ENCODE results near the gene NEK9.

Gene NEK9

DNA sequence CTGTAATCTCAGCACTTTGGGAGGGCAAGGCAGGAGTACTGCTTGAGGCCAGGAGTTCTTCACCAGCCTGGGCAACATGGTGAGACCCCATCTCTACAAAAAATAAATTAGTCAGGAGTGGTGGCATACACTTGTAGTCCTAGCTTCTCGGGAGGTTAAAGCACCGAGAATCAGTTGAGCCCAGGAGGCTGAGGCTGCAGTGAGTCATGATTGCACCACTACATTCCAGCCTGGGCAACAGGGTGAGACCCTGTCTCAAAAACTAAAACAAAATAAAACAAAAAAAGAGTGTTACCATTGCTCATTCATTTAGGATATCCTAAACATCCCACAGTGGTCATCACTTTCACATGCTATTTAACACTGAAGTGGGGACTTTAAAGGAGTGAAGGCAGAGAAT is 7.8 kb downstream of the NEK9 start:
- FAIRE-seq (no peak), DNase-seq (ENCODE audit: insufficient read length, low spot score) (no peak)

DNA sequence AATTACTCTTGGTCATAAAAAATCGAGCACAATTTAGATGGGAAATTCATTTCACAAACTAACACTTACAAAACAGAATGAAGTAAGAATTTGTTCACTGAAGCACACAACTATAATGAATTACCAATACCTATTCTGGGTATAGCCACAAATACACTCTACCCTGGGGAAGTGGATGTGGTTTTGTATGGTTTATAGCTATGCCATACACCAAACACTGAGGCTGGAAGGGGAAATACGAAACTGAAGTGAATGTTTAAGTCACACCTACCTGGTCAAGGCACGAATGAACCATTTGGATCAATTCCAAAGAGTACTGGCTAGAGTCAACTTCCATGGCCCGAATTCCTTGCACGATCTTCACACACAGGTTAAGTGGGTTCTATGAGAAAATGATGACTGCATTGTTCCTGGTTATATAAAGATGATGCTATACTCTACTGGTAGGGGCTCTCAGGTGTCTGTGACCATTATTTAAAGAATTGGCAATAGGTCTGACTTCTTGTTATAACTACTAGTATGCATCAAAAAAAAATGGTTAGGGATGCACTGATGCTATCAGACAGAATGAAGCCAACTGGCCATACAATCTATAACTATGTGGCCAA is 12.8 kb downstream of the NEK9 start:
- FAIRE-seq (peak; percentile 18), DNase-seq (ENCODE audit: insufficient read length, low spot score) (no peak)

DNA sequence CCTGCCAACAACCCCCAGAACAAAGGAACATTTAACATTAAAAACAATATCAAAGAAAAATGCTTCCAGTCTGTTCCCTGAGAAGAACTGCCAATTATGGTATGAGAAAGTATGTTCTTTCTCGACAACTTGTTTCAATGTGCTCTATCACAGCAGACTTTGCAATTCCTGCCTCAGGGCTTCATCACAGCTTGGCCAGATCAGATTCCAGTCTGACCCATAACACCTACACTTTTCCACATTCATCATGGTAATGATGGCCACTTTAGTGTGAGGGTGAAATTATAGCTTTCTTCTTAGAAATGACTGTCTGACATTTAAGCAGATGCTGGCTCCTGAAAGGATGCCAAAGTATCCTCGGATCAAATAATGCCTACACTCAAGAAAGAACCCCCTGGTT is 17.0 kb downstream of the NEK9 start:
- FAIRE-seq (no peak), DNase-seq (ENCODE audit: insufficient read length, low spot score) (no peak)

DNA sequence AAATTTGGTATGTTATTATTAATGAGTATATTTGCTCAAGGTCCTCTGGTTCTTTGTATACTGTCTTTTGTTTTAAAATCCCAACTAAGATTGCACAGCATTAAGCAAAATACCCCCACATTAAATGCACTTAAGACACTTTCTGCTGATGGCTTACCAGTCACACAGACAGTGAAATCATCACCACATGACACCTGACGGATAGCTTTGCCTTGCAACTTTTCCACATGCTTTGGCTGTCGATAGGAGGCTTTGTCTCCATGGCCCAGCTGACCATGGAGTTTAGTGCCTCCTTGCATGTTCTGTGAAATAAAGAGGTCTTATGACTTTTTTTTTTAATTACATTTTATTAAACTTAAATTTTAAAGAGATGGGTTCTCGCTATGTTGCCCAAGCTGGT is 19.7 kb downstream of the NEK9 start:
- DNase-seq (ENCODE audit: insufficient read length, low spot score) (no peak), FAIRE-seq (no peak)

DNA sequence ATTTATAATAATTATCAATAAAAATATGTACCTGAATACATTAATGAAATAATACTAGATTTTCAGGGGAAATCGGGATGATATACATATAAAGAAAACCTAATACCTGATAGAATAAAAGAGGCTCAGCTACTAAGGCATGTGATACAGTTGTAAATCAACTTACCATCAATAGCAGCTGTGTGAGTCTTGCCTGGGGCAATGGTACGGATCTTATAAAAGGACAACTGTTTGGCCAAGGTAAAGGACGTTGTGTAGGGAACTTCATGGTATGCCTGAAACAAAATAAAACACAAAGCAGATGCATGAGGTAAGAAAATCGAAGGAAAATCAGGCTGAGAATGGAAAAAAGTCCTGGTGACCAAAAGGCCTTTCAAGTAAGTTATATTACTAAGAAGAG is 25.4 kb downstream of the NEK9 start:
- DNase-seq (ENCODE audit: insufficient read length, low spot score), result no peak
- FAIRE-seq, result no peak

DNA sequence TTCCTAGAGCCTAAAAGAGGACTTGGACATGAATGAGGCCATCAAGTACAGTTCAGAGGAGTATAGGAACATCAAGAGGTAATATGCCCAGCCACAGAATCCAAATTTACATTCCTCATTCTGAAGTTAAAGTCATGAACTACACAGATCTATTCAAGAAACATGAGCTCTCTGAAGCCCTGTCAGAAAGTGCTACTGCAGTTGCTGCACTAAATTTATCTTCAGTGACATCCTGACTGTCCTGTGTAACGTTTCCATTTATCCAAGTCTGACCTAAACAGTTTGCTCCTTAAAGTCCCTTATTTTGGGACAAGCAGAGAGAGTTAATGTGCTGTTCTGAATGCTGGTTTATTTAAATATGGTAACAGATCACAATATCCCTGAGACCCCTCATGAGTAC is 28.2 kb downstream of the NEK9 start:
- no peak for FAIRE-seq
- DNase-seq (ENCODE audit: insufficient read length, low spot score), result no peak

DNA sequence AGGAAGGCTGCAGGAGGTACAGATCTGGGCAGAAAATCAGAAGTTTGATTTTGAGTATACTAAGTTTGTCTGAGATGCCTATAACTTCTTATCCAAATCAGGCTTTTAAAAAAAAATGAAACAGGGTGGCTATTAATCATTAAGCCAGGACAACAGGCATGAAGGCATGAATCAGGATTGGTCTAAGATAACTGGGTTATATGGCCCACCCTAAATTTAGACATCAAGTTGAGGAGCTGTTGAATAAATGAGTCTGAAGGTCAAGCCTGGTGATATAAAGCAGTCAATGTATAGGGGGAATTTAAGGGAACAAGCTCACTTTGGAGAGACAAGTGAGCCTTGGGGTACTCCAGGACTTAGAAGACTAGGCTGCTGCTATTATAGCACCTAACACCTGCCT is 28.6 kb downstream of the NEK9 start:
- DNase-seq (ENCODE audit: insufficient read length, low spot score) (no peak), FAIRE-seq (no peak)

DNA sequence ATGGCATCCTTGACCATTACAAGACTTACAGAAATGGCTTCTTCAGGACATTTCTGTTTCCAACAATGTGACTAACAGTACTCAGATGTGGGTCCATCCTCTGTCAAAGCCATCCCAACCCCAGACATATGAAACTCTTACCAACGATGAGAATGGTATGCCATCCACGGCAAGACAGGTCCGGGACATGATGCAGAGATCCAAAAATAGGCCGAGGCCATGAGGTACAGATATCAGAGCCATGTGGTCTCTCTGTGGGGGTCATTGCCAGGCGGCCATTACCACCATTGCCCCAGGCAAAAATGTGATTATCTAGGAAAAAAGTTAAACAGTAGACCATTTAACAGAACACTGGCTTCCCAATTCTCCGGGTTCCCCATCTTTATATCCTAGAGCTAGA is 29.9 kb downstream of the NEK9 start:
- DNase-seq (ENCODE audit: insufficient read length, low spot score) (no peak), FAIRE-seq (no peak)

DNA sequence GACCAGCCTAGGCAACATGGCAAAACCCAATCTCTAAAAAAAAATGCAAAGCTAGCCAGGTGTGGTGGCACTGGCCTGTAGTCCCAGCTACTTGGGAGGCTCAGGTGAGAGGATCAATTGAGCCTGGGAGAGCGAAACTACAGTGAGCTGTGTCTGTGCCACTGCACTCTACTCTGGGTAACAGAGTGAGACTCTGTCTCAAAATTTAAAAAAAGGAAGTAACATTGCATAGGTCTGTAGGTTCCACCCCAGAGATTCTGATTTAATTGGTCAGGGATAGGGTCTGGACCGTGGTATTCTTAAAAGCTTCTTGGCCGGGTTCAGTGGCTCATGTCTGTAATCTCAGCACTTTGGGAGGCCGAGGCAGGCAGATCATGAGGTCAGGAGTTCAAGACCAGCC is 31.2 kb downstream of the NEK9 start:
- no peak for FAIRE-seq
- no peak for DNase-seq (ENCODE audit: insufficient read length, low spot score)

DNA sequence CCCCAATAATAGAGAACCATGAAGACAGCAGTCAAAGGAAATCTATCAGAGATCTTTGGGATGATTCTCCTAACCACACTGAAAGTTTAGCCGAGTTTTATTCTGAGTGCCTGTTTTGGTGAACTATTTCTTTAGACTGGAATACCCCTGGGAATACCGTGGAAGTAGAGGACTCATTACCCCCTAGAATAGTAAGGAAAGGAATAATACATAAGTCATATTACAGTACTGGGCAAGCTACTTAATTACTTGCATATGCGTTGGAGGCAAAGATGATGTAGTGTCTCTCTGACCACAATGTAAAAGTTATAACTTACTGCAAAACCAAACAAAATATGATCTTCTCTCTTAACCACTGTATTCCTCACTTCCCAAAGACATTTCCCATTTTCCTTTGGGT is 32.0 kb downstream of the NEK9 start:
- no peak for DNase-seq (ENCODE audit: insufficient read length, low spot score)
- FAIRE-seq, result no peak

DNA sequence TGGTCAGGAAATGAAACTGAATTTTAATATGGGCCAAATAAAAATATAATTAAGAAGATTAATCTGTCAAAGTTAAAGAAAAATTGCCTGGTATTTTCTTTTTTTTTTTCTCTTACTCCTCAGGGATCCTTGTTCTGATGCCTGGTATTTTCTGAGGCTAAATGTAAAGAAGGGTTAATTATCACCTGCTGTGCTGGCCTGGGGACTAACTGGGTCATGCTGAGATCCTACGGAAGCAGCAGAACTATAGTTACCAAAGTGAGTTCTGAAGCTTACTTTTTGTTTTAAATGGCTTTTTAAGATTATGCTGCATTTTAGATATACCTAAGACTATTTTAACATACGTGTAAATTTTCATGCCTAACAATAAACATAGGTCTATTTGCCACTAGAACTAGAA is 34.1 kb downstream of the NEK9 start:
- FAIRE-seq (no peak), DNase-seq (ENCODE audit: insufficient read length, low spot score) (no peak)

DNA sequence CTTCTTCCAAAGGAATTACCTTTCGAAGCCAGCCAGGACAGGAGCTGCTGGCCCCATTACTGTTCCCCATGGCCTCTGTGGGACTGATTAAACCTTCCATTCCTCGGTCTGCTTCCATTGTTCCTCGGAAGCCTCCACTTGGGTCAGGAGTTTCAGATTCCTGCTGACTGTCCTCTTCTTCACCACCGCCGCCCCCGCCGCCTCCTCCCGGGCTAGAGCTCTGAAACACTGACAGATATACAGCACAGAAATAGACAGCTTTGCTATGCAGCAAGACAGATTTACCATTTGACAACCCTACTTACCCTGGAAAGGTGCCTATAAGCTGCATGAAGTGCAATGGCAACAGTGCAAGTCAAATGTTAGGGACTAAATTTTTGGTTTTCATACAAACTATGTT is 35.6 kb downstream of the NEK9 start:
- FAIRE-seq (no peak), DNase-seq (ENCODE audit: insufficient read length, low spot score) (no peak)

DNA sequence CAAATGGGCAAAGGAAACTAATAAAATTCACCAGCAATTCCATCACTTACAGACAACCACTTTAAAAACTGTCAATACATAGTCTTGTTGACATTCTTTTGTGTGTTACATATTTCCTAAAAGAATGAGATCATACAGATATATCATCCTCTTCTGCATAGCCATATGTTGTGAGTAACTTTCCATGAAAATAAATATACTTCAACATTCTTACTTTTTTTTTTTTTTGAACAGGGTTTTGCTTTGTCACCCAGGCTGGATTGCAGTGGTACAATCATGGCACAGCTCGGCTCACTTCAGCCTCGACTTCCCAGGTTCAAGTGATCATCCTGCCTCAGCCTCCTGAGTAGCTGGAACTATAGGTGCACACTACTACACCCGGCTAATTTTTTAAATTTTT is 36.5 kb downstream of the NEK9 start:
- FAIRE-seq (no peak), DNase-seq (ENCODE audit: insufficient read length, low spot score) (no peak)

DNA sequence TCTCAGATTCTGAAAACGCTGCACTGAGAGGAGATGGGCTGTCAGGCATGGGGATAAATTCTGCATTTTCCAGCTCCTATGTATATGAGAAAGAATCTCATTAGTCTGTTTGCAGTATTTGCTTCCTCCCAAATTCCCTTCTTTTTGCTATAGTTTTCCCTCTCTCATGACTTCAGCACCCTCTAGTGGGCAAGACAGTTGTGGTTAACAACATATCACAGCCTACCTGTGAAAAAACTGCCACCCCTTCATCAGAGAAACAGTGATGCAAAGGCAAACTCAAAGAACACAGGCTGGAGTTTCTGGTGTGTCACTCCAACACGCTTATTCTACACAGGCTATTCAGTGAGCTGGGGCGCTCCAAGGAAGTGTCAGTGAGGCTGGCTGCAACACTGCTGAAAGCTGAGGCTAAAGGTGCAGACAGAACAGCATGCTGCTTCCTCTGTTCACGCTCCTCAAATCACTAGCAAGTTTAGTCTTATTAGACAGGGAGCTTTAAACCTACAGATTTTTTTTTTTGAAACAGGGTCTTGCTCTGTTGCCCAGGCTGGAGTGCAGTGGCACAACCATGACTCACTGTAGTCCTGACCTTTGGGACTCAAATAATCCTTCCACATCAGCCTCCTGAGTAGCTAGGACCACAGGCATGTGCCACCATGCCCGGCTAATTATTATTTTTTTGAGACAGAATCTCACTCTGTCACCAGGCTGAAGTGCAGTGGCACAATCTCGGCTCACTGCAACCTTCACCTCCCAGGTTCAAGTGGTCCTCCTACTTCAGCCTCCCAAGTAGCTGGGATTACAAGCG is 38.1 kb downstream of the NEK9 start:
- DNase-seq (ENCODE audit: insufficient read length, low spot score) (peak; percentile 29), FAIRE-seq (peak; percentile 18)

DNA sequence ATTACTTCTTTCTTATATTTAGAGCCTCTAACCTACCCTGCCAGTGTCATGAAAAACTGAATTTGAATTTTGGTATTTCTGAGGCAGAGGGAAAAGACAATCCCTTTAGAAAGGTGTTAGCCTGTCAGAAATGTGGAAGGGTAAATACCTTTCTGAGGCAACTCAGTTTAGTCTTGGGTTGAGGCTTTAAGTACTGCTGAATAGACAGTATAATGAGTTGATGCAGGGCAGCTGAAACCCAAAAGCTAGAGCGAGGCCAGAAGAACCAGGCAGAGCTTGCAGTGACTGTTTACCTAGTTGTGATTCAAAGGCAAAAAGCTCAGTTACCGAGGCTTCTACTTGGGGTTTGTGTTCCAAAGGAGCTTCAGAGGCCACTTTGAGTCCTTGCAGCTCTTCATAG is 38.7 kb downstream of the NEK9 start:
- FAIRE-seq (no peak), DNase-seq (ENCODE audit: insufficient read length, low spot score) (no peak)

DNA sequence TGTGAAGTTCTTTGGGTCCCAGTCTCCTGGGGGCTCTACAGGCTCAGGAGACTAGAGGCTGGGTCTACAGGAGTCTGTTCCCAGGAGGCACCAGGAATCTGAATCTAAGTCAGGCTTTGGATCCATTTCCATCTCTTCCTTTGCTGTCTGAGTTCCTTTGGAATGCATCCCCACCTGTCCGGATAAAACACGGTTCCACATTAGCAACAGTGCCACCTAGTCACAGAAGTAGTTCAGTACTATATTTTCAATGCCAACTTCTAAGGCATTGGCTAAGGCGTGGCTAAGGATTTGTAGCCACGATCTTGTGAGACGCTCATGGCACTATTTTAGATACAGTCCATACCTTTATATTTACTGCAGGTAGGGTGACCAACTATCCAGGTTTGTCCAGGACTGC is 42.3 kb downstream of the NEK9 start:
- no peak for DNase-seq (ENCODE audit: insufficient read length, low spot score)
- no peak for FAIRE-seq

DNA sequence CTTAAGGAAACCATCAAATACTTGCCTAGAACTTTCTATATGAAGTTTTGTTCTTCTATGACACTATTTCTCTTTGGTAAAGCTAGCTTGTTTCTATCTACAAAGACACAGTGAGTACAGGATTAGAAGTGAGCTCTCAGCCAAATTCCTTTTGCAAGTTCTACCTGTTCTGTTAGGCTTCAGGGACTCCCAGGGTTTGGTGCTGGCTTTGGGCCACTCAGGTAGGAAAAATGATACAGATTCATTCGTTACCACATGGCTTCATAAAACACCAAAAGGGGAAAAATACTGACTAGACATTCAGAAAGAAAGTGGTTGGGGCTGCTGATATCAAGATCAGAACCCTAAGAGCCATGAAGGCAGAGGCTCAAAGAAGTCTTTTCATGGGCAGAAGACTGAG is 43.6 kb downstream of the NEK9 start:
- FAIRE-seq (no peak), DNase-seq (ENCODE audit: insufficient read length, low spot score) (no peak)

DNA sequence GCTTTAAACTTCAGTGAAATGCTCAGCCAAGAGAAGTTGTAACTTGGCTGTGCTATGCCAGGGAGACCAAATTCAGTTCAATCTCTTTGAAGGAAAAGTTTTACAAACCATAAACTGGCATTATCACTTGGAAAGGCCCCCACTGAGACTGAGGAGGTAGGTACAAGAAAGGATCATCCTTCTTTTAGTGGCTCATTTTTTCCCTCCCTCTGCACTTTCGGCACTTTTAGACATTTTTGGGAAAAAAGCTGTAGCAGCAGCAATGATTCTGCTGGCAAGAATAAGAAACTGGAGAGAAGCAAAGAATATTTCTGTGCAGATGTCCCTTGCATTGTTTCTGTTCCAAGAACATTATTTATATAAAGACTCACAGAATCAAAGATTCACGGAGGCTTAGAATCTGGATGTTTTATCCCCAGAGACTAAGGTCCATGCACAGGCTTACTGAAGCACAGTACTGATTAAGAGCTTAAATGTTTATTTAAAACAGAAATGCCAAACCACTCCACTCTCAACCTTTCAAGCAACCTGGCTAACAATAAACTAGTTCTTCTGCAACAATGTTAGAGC is 45.1 kb downstream of the NEK9 start:
- FAIRE-seq (no peak), DNase-seq (ENCODE audit: insufficient read length, low spot score) (no peak)

DNA sequence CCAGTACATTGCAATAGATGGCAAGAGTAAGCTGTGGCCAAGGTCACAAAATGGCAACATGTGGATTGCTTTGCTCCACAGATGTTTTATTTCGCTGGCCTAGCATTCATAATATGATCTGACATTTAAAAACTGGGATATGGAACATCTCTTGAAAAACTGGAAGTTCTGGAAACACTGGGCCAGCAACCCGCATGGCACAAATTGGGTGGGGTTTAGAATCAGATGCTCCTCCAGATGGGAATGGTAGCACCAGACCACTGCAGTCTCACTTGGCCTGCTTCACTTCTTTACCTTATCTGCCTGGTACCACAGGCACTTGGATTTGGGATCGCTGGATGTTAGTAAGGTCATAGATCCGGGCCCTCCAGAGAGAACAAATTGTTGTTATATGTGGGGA is 47.3 kb downstream of the NEK9 start:
- no peak for DNase-seq (ENCODE audit: insufficient read length, low spot score)
- FAIRE-seq, result no peak

DNA sequence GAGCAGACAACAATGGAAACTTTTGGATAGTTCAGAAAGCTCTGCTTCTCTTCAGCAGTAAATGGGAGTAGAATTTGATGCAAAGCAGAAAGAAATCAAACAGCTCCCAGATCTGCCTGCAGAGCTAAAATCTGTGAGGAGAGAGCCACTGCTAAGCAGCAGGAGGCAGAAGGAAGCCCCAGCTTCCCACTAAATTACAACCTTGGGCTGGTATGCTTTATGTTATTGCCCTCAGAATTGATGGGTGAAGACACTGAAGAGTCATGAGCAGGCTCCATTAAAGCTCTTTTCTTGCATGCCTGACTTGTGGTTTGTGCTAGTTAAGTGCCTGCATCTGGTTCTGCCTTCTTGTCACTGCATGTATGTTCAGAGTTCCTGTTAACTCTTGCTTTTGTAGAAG is 49.1 kb downstream of the NEK9 start:
- no peak for FAIRE-seq
- DNase-seq (ENCODE audit: insufficient read length, low spot score), result no peak

DNA sequence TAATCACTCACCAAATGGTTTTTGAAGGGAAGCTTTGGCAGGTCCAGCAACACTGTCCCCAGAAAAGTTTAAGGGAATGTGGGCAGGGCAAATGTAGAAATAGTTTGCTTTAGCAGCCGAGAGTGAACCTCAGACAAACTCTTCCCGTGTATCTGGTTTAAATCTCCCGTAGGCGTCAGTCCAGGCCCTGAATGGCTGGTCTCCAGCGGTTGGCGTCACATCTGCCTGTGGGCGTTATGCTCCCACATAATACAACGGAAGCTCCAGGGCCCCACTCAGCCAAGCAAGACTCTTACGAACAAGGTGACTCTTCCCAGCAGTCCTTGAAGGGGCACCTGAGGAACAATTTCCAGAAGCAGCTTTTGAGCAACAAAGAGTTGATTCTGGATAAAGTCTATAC is 56.5 kb downstream of the NEK9 start:
- FAIRE-seq, result no peak
- no peak for DNase-seq (ENCODE audit: insufficient read length, low spot score)

DNA sequence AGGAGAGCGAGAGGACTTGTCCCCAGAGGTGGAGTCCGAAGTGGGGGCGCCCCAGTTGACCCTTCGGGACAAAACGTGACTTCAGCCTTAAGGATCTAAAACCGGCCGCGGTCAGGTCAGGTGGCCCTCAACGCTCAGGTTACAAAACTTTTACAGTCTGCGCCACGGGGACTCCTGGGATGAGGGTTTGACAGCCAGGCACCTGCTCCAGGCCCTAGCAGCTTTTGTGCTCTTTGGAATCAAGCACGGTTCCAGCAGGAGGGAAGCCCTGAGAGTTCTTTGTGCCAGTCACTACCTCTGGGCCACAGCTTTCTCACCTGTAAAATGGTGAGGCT is 57.1 kb downstream of the NEK9 start:
- FAIRE-seq, result no peak
- no peak for DNase-seq (ENCODE audit: insufficient read length, low spot score)
